Forelimb muscle (tissue), 1 donor: ENCODE data around the gene C17orf67. TPM values are rescaled to one million over a fixed set of nuclear protein-coding genes. Genes with fewer than 3 reads are reported as not detected.
"Not testable (repeated sequence)": the region's sequence is repeated elsewhere in the genome, so short reads cannot be mapped to it uniquely, and the experiment has no call there.

Experiments used
- DNase-seq: peaks from one replicate; pipeline ENCODE4 v3.0.0-alpha.2; 2013; ENCODE audit warnings: low read depth
- polyA plus RNA-seq: library from polyadenylated mRNA; unstranded; fragments of 120-200 nt; gene quantifications from one replicate; pipeline ENCODE4 v1.2.1, GENCODE V29; 2013; ENCODE audit not compliant: insufficient read length

The C17orf67 gene
- polyA plus RNA-seq, 1 donor: 1.5 TPM

- DNase-seq: no peak
Measured at GRCh38 chr17:56773124-56773523, 60.6 kb downstream of the C17orf67 start.

GRCh38 chr17:56772442-56772841 lies 61.3 kb downstream of the C17orf67 start:
- DNase-seq: no peak

- DNase-seq: no peak
Measured at GRCh38 chr17:56771975-56772374, 61.7 kb downstream of the C17orf67 start.

- DNase-seq: no peak
Measured at GRCh38 chr17:56771563-56771962, 62.2 kb downstream of the C17orf67 start.

GRCh38 chr17:56770427-56770826 lies 63.3 kb downstream of the C17orf67 start:
- no peak for DNase-seq

GRCh38 chr17:56765449-56765848 lies 68.3 kb downstream of the C17orf67 start:
- no peak for DNase-seq

GRCh38 chr17:56762988-56763387 lies 70.7 kb downstream of the C17orf67 start:
- no peak for DNase-seq

GRCh38 chr17:56762144-56762543 lies 71.6 kb downstream of the C17orf67 start:
- DNase-seq: no peak

- DNase-seq: no peak
Measured at GRCh38 chr17:56761387-56761786, 72.3 kb downstream of the C17orf67 start.

- not testable (repeated sequence) for DNase-seq
Measured at GRCh38 chr17:56757611-56758010, 76.1 kb downstream of the C17orf67 start.

GRCh38 chr17:56756536-56756935 lies 77.2 kb downstream of the C17orf67 start:
- DNase-seq: no peak

- no peak for DNase-seq
Measured at GRCh38 chr17:56755310-56755709, 78.4 kb downstream of the C17orf67 start.

GRCh38 chr17:56754523-56755208 lies 79.1 kb downstream of the C17orf67 start:
- no peak for DNase-seq

GRCh38 chr17:56752263-56752836 lies 81.4 kb downstream of the C17orf67 start:
- DNase-seq: no peak

GRCh38 chr17:56751145-56751738 lies 82.5 kb downstream of the C17orf67 start:
- DNase-seq: no peak

- no peak for DNase-seq
Measured at GRCh38 chr17:56744721-56745120, 89.0 kb downstream of the C17orf67 start.

- DNase-seq: no peak
Measured at GRCh38 chr17:56742601-56743000, 91.1 kb downstream of the C17orf67 start.

Other genes starting within 250 kb of the C17orf67 start
- gene NOG, start 240.2 kb downstream of the C17orf67 start, polyA plus RNA-seq: 5.1 TPM
- 4.7 TPM for gene DGKE, start 231 bp upstream of the C17orf67 start, polyA plus RNA-seq
- gene TRIM25, start 80.1 kb upstream of the C17orf67 start, polyA plus RNA-seq: 11.5 TPM
- 16.3 TPM for gene COIL, start 127.1 kb upstream of the C17orf67 start, polyA plus RNA-seq
- gene SCPEP1, start 144.2 kb upstream of the C17orf67 start, polyA plus RNA-seq: 15.9 TPM